ENCODE results near the gene CDH20.

Gene CDH20

DNA sequence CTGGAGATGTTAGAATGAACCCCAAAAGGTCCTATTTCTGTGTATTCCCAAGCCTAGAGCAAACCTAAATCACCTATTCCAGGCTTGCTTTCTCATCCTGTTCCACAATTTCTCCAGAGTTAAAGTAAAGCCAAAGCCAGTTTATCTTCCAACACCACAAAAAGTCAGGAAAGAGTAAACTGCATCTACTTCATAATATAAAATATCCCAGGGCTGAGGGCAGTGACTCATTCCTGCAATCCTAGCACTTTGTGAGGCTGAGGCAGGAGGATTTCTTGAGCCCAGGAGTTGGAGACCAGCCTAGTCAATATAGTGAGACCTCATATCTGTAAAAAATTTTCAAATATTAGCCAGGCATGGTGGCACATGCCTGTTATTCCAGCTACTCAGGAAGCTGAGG lies 241.4 kb downstream of the CDH20 start:
- ChIA-PET CTCF (interaction anchor here (1.4 kb wide), 1 partner anchor 14 kb away, joined by 3 read pairs; no protein-coding TSS in a partner anchor), POLR2A (no interaction called here)
- TF ChIP-seq, protein P1, sequence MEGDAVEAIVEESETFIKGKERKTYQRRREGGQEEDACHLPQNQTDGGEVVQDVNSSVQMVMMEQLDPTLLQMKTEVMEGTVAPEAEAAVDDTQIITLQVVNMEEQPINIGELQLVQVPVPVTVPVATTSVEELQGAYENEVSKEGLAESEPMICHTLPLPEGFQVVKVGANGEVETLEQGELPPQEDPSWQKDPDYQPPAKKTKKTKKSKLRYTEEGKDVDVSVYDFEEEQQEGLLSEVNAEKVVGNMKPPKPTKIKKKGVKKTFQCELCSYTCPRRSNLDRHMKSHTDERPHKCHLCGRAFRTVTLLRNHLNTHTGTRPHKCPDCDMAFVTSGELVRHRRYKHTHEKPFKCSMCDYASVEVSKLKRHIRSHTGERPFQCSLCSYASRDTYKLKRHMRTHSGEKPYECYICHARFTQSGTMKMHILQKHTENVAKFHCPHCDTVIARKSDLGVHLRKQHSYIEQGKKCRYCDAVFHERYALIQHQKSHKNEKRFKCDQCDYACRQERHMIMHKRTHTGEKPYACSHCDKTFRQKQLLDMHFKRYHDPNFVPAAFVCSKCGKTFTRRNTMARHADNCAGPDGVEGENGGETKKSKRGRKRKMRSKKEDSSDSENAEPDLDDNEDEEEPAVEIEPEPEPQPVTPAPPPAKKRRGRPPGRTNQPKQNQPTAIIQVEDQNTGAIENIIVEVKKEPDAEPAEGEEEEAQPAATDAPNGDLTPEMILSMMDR (IDR thresholded peaks at IDR 0.05; ENCODE audit: control extremely low read depth, extremely low read depth, low read depth, missing control alignments), result no peak
- no peak for DNase-seq (ENCODE audit: extremely low spot score)

DNA sequence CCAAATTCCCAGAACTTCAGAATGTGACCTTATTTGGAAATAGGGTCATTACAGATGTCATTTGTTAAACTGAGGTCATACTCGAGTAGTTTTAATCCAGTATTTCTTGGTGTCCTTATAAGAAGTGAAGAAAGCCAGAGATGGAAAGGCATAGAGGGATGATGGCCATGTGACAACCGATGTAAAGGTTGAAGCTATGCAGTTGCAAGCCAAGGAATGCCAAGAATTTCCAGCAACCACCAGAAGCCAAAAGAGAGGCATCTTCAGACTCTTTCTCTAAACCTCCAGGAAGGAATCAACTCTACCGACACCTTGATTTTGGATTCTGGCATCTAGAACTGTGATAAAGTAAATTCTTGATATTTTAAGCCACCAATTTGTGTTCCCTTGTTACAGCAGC lies 242.2 kb downstream of the CDH20 start:
- DNase-seq (ENCODE audit: extremely low spot score), result no peak
- TF ChIP-seq, protein P1 (IDR thresholded peaks at IDR 0.05; ENCODE audit: control extremely low read depth, extremely low read depth, low read depth, missing control alignments), result no peak
- ChIA-PET POLR2A (no interaction called here), CTCF (no interaction called here)

DNA sequence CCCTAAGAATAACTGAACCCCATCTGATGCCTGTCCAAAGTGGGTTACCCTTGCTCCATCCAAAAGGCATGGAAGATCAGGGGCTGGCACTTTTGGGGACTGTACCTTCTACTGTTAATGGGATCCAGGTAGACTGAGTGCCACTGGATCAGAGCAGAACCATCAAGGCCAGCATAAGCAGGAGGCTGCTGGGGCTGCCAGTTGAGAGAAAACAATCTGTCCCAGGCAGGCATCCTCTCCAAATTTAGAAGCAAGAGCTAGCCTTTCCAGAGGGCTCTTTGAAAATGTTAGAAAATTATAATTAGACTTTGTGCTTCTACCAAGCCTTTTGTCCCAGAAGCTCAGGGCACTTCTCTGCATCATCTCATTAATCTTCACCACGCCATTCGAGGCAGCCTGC lies 245.6 kb downstream of the CDH20 start:
- no peak for DNase-seq (ENCODE audit: extremely low spot score)
- CTCF ChIA-PET, result interaction anchor here (1.2 to 3.9 kb wide), 5 partner anchors 12 to 553 kb away, joined by 3 to 30 read pairs (median 4); no protein-coding TSS in a partner anchor
- POLR2A ChIA-PET, result no interaction called here
- TF ChIP-seq, protein P1 (IDR thresholded peaks at IDR 0.05; ENCODE audit: control extremely low read depth, extremely low read depth, low read depth, missing control alignments), result no peak

DNA sequence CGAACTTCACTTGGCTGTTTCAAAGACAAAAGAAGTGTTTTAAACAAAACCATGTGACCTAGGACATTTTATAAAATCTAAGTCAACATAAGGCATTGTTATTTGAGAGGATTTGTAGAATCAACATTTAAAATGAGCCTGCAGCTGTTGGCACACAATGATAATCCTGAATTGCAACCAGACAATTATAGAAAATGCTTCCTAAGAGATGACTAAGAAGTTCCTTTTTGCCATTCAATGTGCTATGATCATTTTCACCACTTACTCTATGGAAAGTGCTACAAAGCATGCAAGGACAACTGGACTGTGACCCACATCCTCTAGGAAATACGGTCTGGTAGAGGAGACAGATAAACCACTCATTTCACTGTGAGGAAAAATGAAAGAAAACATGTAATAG lies 246.4 kb downstream of the CDH20 start:
- ChIA-PET CTCF (interaction anchor here (1.1 to 3.9 kb wide), 4 partner anchors 10 to 552 kb away, joined by 3 to 30 read pairs (median 4); no protein-coding TSS in a partner anchor), POLR2A (no interaction called here)
- DNase-seq (ENCODE audit: extremely low spot score), result no peak
- TF ChIP-seq, protein P1 (IDR thresholded peaks at IDR 0.05; ENCODE audit: control extremely low read depth, extremely low read depth, low read depth, missing control alignments), result no peak

DNA sequence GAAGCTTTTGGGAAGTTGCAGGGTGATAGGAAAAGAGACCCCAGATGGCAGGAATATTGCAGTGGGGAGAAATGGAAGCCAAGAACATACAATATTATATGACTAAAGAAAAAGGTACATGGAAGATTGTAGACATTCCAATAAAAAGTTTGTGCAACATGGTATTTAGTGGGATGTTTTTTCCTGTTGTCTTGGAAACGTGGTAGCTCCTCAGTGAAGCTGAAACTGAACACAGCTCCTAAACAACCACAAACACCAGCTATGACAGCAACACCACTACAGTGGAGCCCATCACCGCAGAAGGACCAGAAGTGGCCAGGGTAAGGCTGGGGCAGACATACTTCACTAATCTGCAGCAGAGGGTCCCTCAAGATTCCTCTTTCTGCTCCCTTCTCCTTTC lies 246.8 kb downstream of the CDH20 start:
- TF ChIP-seq, protein P1 (IDR thresholded peaks at IDR 0.05; ENCODE audit: control extremely low read depth, extremely low read depth, low read depth, missing control alignments), result no peak
- DNase-seq (ENCODE audit: extremely low spot score), result no peak
- ChIA-PET CTCF (interaction anchor here (1.1 to 3.9 kb wide), 4 partner anchors 10 to 552 kb away, joined by 3 to 30 read pairs (median 4); no protein-coding TSS in a partner anchor), POLR2A (no interaction called here)

DNA sequence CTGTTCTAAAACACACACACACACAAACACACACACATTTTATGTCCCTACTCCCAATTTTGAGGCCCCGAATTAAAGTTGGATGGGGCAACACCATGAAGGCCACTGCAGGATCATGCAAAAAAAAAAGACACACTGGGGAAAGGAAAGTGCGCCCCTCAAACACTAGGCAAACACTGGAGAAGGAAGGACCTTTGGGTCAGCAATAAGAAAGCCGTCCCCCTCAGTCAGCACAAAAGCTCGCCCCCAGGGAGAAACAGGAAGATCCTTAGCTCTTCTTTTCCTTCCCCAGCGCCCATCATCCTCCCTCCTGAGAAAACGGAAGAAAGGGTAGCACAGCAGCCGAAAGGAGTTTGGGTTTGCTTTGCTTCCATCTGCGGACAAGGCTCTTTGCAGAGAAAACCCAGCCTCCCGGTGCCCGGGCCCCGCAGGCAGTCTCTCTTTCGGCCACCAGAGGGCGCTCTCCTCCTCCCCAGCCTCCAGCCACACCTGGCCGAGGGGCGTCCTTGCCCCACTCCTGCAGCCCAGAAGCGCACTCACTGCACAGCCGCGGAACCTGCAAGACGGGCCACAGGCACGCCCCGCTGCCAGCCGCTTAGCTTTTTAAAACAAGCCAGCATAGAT lies 248.5 kb downstream of the CDH20 start:
- ChIA-PET CTCF (interaction anchor here (0.7 to 4.5 kb wide), 20 partner anchors 9 to 555 kb away, joined by 3 to 43 read pairs (median 4); no protein-coding TSS in a partner anchor), POLR2A (no interaction called here)
- DNase-seq (ENCODE audit: extremely low spot score), result peak; percentile 79
- TF ChIP-seq, protein P1 (IDR thresholded peaks at IDR 0.05; ENCODE audit: control extremely low read depth, extremely low read depth, low read depth, missing control alignments), result peak; percentile 94

Data from GM10248 (cell line).